NCI-H446 (cell line): Measurements from ENCODE around the gene ACAN.

Experiments used
- DNase-seq, 2 experiments: peaks; one replicate each; lab custom pipeline; 2025; lab: John Stamatoyannopoulos, UW

ACAN gene

GRCh38 chr15:88843334-88843733 is 40.1 kb downstream of the ACAN start:
- no peak for DNase-seq

GRCh38 chr15:88844749-88845386 is 41.6 kb downstream of the ACAN start:
- DNase-seq, result no peak

- no peak for DNase-seq
Observed at GRCh38 chr15:88845616-88846015, 42.4 kb downstream of the ACAN start.

- DNase-seq, result no peak
Observed at GRCh38 chr15:88847144-88847543, 43.9 kb downstream of the ACAN start.

- no peak for DNase-seq
Observed at GRCh38 chr15:88848203-88848602, 45.0 kb downstream of the ACAN start.

- DNase-seq, result no peak
Observed at GRCh38 chr15:88849376-88850072, 46.3 kb downstream of the ACAN start.

- DNase-seq, result no peak
Observed at GRCh38 chr15:88852476-88852875, 49.2 kb downstream of the ACAN start.

GRCh38 chr15:88858934-88859333 is 55.7 kb downstream of the ACAN start:
- DNase-seq, result no peak

- no peak for DNase-seq
Observed at GRCh38 chr15:88859550-88859949, 56.3 kb downstream of the ACAN start.

GRCh38 chr15:88860212-88860611 is 57.0 kb downstream of the ACAN start:
- DNase-seq, result no peak

- no peak for DNase-seq
Observed at GRCh38 chr15:88863412-88863811, 60.2 kb downstream of the ACAN start.

- DNase-seq, result no peak
Observed at GRCh38 chr15:88864861-88865497, 61.7 kb downstream of the ACAN start.

GRCh38 chr15:88865498-88866099 is 62.4 kb downstream of the ACAN start:
- no peak for DNase-seq

- no peak for DNase-seq
Observed at GRCh38 chr15:88866295-88866881, 63.2 kb downstream of the ACAN start.

- no peak for DNase-seq
Observed at GRCh38 chr15:88871313-88871712, 68.1 kb downstream of the ACAN start.

- no peak for DNase-seq
Observed at GRCh38 chr15:88872106-88872505, 68.9 kb downstream of the ACAN start.

GRCh38 chr15:88872706-88873105 is 69.5 kb downstream of the ACAN start:
- DNase-seq, result no peak

- no peak for DNase-seq
Observed at GRCh38 chr15:88873786-88874185, 70.5 kb downstream of the ACAN start.

- no peak for DNase-seq
Observed at GRCh38 chr15:88874275-88874674, 71.0 kb downstream of the ACAN start.

- no peak for DNase-seq
Observed at GRCh38 chr15:88874684-88875083, 71.4 kb downstream of the ACAN start.

- DNase-seq, result no peak
Observed at GRCh38 chr15:88876573-88876972, 73.3 kb downstream of the ACAN start.

GRCh38 chr15:88877415-88877814 is 74.2 kb downstream of the ACAN start:
- DNase-seq, result no peak

- DNase-seq, result no peak
Observed at GRCh38 chr15:88877906-88878305, 74.7 kb downstream of the ACAN start.
